ENCODE measurements around the gene WDR86. TPM values are rescaled to one million over a fixed set of nuclear protein-coding genes. Genes with fewer than 3 reads are reported as not detected.

The WDR86 gene
- total and polyA plus RNA-seq, 2 of the 8 experiments (the other 6 are each of a cell fraction or from before 2014, with no cell fraction given): 12.7 to 15.8 TPM

- Histone ChIP-seq H2AK5ac (ENCODE audit: low read depth, low read length) (no peak overlapping the region), H2BK120ac (replicated peaks; ENCODE audit: low read depth, low read length) (no peak overlapping the region), H4K91ac (replicated peaks; ENCODE audit: insufficient read length, low read length) (no peak overlapping the region), H3K79me2 (ENCODE audit: control insufficient read depth in 1 of 2, insufficient read depth in 2 of 2, low read length in 2 of 2) (no peaks in the 10 kb centered on the region), H3K18ac (ENCODE audit: extremely low read depth, low read length) (no peak overlapping the region), H3K23me2 (ENCODE audit: low read depth, low read length) (no peaks in the 10 kb centered on the region; the same call in 1 of the 2 replicates), H2BK20ac (ENCODE audit: low read length) (no peak overlapping the region), H4K5ac (ENCODE audit: insufficient read length, low read depth, low read length) (no peak overlapping the region), H3K36me3 (ENCODE audit: control insufficient read depth in 2 of 4, insufficient read depth in 4 of 4, low read length in 3 of 4) (no peaks in the 10 kb centered on the region), H3K4me2 (ENCODE audit: insufficient read depth in 1 of 2, low read depth in 2 of 2, low read length in 2 of 2) (no peak overlapping the region), H2BK12ac (ENCODE audit: low read depth, low read length) (no peak overlapping the region), H3K14ac (ENCODE audit: insufficient read length) (no peak overlapping the region), H4K8ac (ENCODE audit: extremely low read depth, insufficient read depth, low read length) (no peak overlapping the region), H3K79me1 (ENCODE audit: low read depth, low read length) (no peaks in the 10 kb centered on the region), H3K23ac (ENCODE audit: insufficient read length) (no peak overlapping the region), H3K27ac (ENCODE audit: low read depth, low read length) (no peak overlapping the region), H3K9me3 (ENCODE audit: insufficient read depth in 2 of 2, low read depth in 1 of 2, low read length in 1 of 2) (no peaks in the 10 kb centered on the region), H3K56ac (replicated peaks; ENCODE audit: insufficient read length, low read depth, low read length) (no peak overlapping the region), H3K27me3 (replicated peaks in 1 of 4; ENCODE audit: control insufficient read depth in 3 of 4, extremely low read depth in 1 of 4, insufficient read depth in 3 of 4, low read length in 3 of 4) (peaks cover 5 to 18% (median 13%) of the 10 kb centered on the region in 4 experiments), H3K4ac (replicated peaks; ENCODE audit: insufficient read length, low read depth, low read length) (no peak overlapping the region), H3K4me1 (replicated peaks in 1 of 4; ENCODE audit: control insufficient read depth in 3 of 4, insufficient read depth in 4 of 4, low read length in 3 of 4) (peaks cover 0 to 6% (median under 1%) of the 10 kb centered on the region in 4 experiments; a peak in 4 of 7 replicates), H4K20me1 (replicated peaks in 1 of 2; ENCODE audit: control insufficient read depth in 1 of 2, insufficient read depth in 2 of 2, low read length in 2 of 2) (no peaks in the 10 kb centered on the region), H2BK5ac (ENCODE audit: low read depth, low read length) (no peak overlapping the region), H2BK15ac (ENCODE audit: low read length) (no peak overlapping the region), H3K4me3 (ENCODE audit: extremely low read depth in 1 of 4, insufficient read depth in 2 of 4, low read depth in 3 of 4, low read length in 4 of 4) (no peak overlapping the region), H3K9ac (replicated peaks in 1 of 4; ENCODE audit: extremely low read depth in 1 of 4, low read depth in 3 of 4, low read length in 3 of 4) (no peak overlapping the region), H2AFZ (ENCODE audit: low read length) (no peak overlapping the region)
- no peak for FAIRE-seq
- DNase-seq (ENCODE audit: low read depth in 1 of 2, low spot score in 2 of 2): no peak
- WGBS, 2 experiments (ENCODE audit: extremely low coverage in 1 of 2, insufficient coverage in 1 of 2, insufficient read length in 1 of 2, insufficient replicate concordance in 2 of 2, low coverage in 1 of 2, low lambda C conversion rate in 2 of 2, missing lambda C conversion rate in 1 of 2): 87% methylated on average over 19 of the region's 24 CpGs; no CpG with 5 or more reads in 1 of the 2 experiments
- POLR2A ChIA-PET (ENCODE audit: partially characterized antibody): no interaction called here
- CTCF ChIA-PET (ENCODE audit: partially characterized antibody): interaction anchor here (0.7 to 3.0 kb wide), 6 partner anchors 12 to 62 kb away, joined by 3 to 15 read pairs (median 3); no protein-coding TSS in a partner anchor
- no peak for TF ChIP-seq TAF7 (optimal IDR thresholded peaks at IDR 0.05; ENCODE audit: borderline replicate concordance, low read depth, low read length)
- TF ChIP-seq RNF2 (IDR thresholded peaks at IDR 0.05; ENCODE audit: borderline replicate concordance, low read depth, low read length, missing control alignments, poor library complexity, severe bottlenecking): no peak
- TF ChIP-seq SAP30 (IDR thresholded peaks at IDR 0.05; ENCODE audit: insufficient read depth, insufficient replicate concordance, low read length): no peak
- TF ChIP-seq CHD1 (IDR thresholded peaks at IDR 0.05; ENCODE audit: low read depth, low read length): no peak
- no peak for TF ChIP-seq POLR2A (IDR thresholded peaks at IDR 0.05; ENCODE audit: control extremely low read depth in 1 of 2, low read depth in 2 of 2, low read length in 2 of 2)
- TF ChIP-seq SIRT6 (IDR thresholded peaks at IDR 0.05; ENCODE audit: low read length): no peak
- no peak for TF ChIP-seq KDM5A (IDR thresholded peaks at IDR 0.05; ENCODE audit: low read length)
- TF ChIP-seq EP300 (IDR thresholded peaks at IDR 0.05; ENCODE audit: borderline replicate concordance in 1 of 2, low read depth in 2 of 2, low read length in 2 of 2): no peak
- TF ChIP-seq RXRA (IDR thresholded peaks at IDR 0.05; ENCODE audit: insufficient read depth, low read depth, low read length): no peak
- TF ChIP-seq GTF2F1 (IDR thresholded peaks at IDR 0.05; ENCODE audit: borderline replicate concordance, low read depth, low read length): no peak
- TF ChIP-seq NANOG (IDR thresholded peaks at IDR 0.05; ENCODE audit: insufficient read depth, low read depth, low read length, poor library complexity, severe bottlenecking): no peak
- TF ChIP-seq SP1 (IDR thresholded peaks at IDR 0.05; ENCODE audit: low read depth, low read length): no peak
Observed at GRCh38 chr7:151387161-151388006, 22.5 kb downstream of the WDR86 start.
